Natural killer cell (primary cell): ENCODE data around the gene CSNK1G1. TPM values are rescaled to one million over a fixed set of nuclear protein-coding genes. Genes with fewer than 3 reads are reported as not detected.
A peak's percentile ranks its signal among the peaks of the same experiment; 100 is the strongest.

Experiments used
- ATAC-seq, 3 donors: fragments of 150-1000 bp in 2 of 3; fragments of 200-7000 bp in 1 of 3; cut with Tn5 transposase; 1 replicate in 1 of 3; 2 replicates in 2 of 3; pipeline ENCODE4 v1.10.0; 2021; ENCODE audit warnings: mild to moderate bottlenecking in 2 of 3, moderate library complexity in 2 of 3
- DNase-seq, 2 donors: peaks; one replicate each; pipeline versions ENCODE4 v3.0.0 to v3.0.0-alpha.2; 2013 to 2021; ENCODE audit warnings: mixed read lengths in 1 of 2
- H3K27ac ChIP-seq: one replicate; pipeline ENCODE4 v1.5.1; 2013; ENCODE audit warnings: mild to moderate bottlenecking, low read length
- H3K27me3 ChIP-seq: one replicate; pipeline ENCODE4 v1.6.1; 2013; ENCODE audit warnings: low read length; ENCODE audit not compliant: control insufficient read depth, insufficient read depth
- H3K36me3 ChIP-seq: one replicate; pipeline ENCODE4 v1.6.1; 2013; ENCODE audit warnings: low read length; ENCODE audit not compliant: control insufficient read depth, insufficient read depth
- H3K4me1 ChIP-seq: one replicate; pipeline ENCODE4 v1.6.1; 2013; ENCODE audit warnings: low read length; ENCODE audit not compliant: control insufficient read depth, insufficient read depth
- H3K4me3 ChIP-seq: one replicate; pipeline ENCODE4 v1.5.1; 2013; ENCODE audit warnings: low read length
- H3K9me3 ChIP-seq: one replicate; pipeline ENCODE4 v1.6.1; 2013; ENCODE audit warnings: low read length; ENCODE audit not compliant: control insufficient read depth, insufficient read depth
- H3K27ac Mint-ChIP-seq, 2 donors: one replicate each; pipeline ENCODE4 v1.8.0; 2022; ENCODE audit warnings: mild to moderate bottlenecking in 2 of 2, mixed read lengths in 2 of 2, moderate library complexity in 1 of 2
- H3K27me3 Mint-ChIP-seq, 2 donors: one replicate each; pipeline ENCODE4 v1.8.0; 2022; ENCODE audit warnings: low read depth in 2 of 2, mixed read lengths in 2 of 2
- H3K36me3 Mint-ChIP-seq: one replicate; pipeline ENCODE4 v1.8.0; 2022; ENCODE audit warnings: mixed read lengths
- H3K4me1 Mint-ChIP-seq, 2 donors: one replicate each; pipeline ENCODE4 v1.8.0; 2022; ENCODE audit warnings: mixed read lengths in 2 of 2
- H3K4me3 Mint-ChIP-seq: one replicate; pipeline ENCODE4 v1.8.0; 2022; ENCODE audit warnings: mild to moderate bottlenecking, moderate library complexity, mixed read lengths
- H3K9me3 Mint-ChIP-seq, 2 donors: one replicate each; pipeline ENCODE4 v1.8.0; 2022; ENCODE audit warnings: mixed read lengths in 2 of 2
- WGBS: methylation state at CpG from one replicate; pipeline ENCODE4 v1.1.7; 2013; ENCODE audit warnings: missing lambda C conversion rate; ENCODE audit not compliant: insufficient coverage; 5-methylcytosine and 5-hydroxymethylcytosine counted together
- intact Hi-C: fragments of 100-400 bp; cut with micrococcal nuclease; formaldehyde crosslinking; loops from one replicate; pipeline ENCODE4 v1.14.2; 2022
- total RNA-seq, 4 donors: library from RNA; stranded (reverse); fragments of 120-200 nt in 1 of 4; gene quantifications; one replicate each; pipeline versions ENCODE4 v1.2.3 to v1.2.4, GENCODE V29; 2013 to 2022
- TF ChIP-seq, protein P1 (sequence below): fragments of 200-600 bp; IDR thresholded peaks from one replicate; pipeline ENCODE4 v1.8.0; 2022; ENCODE audit warnings: antibody characterized with exemption

The CSNK1G1 gene
- total RNA-seq, 3 donors from 2014 or later (not counting 1 experiment from before 2014, with no cell fraction given): 26.2 to 36.8 (median 34.0) TPM

DNA sequence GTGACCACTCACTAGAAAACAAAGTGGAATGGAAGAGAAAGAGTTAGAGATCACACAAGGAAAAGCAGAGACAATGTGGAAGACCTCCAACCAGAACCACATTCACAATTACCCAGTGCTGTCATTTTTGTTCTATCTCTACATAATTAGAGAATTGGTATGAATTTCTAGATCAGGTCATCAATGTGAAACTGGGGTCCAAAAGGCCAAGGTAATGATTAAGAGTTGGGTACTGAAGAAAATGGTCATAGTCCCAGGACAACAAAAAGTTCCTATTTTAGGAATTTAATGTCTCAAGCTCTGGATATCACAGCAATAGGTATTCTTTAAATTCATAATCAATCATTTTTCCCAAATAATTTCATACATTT, 108.5 kb downstream of the CSNK1G1 start:
- ATAC-seq (no peak), DNase-seq (no peak)
- peaks cover 37 to 40% of the 10 kb centered on the region in 2 donors for H3K4me1 Mint-ChIP-seq
- no peak overlapping the region for H3K4me3 ChIP-seq
- no peaks in the 10 kb centered on the region for H3K27me3 ChIP-seq
- H3K27ac Mint-ChIP-seq: peak overlapping the region; percentile 72 to 89
- no peaks in the 10 kb centered on the region for H3K9me3 Mint-ChIP-seq
- H3K36me3 ChIP-seq: no peaks in the 10 kb centered on the region
- TF ChIP-seq, protein P1, sequence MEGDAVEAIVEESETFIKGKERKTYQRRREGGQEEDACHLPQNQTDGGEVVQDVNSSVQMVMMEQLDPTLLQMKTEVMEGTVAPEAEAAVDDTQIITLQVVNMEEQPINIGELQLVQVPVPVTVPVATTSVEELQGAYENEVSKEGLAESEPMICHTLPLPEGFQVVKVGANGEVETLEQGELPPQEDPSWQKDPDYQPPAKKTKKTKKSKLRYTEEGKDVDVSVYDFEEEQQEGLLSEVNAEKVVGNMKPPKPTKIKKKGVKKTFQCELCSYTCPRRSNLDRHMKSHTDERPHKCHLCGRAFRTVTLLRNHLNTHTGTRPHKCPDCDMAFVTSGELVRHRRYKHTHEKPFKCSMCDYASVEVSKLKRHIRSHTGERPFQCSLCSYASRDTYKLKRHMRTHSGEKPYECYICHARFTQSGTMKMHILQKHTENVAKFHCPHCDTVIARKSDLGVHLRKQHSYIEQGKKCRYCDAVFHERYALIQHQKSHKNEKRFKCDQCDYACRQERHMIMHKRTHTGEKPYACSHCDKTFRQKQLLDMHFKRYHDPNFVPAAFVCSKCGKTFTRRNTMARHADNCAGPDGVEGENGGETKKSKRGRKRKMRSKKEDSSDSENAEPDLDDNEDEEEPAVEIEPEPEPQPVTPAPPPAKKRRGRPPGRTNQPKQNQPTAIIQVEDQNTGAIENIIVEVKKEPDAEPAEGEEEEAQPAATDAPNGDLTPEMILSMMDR: no peak
- no peaks in the 10 kb centered on the region for H3K4me1 ChIP-seq
- H3K9me3 ChIP-seq: no peaks in the 10 kb centered on the region
- intact Hi-C loops: no loop called here
- no peaks in the 10 kb centered on the region for H3K27me3 Mint-ChIP-seq
- H3K27ac ChIP-seq: peak overlapping the region; percentile 38
- no peaks in the 10 kb centered on the region for H3K36me3 Mint-ChIP-seq
- no peak overlapping the region for H3K4me3 Mint-ChIP-seq

DNA sequence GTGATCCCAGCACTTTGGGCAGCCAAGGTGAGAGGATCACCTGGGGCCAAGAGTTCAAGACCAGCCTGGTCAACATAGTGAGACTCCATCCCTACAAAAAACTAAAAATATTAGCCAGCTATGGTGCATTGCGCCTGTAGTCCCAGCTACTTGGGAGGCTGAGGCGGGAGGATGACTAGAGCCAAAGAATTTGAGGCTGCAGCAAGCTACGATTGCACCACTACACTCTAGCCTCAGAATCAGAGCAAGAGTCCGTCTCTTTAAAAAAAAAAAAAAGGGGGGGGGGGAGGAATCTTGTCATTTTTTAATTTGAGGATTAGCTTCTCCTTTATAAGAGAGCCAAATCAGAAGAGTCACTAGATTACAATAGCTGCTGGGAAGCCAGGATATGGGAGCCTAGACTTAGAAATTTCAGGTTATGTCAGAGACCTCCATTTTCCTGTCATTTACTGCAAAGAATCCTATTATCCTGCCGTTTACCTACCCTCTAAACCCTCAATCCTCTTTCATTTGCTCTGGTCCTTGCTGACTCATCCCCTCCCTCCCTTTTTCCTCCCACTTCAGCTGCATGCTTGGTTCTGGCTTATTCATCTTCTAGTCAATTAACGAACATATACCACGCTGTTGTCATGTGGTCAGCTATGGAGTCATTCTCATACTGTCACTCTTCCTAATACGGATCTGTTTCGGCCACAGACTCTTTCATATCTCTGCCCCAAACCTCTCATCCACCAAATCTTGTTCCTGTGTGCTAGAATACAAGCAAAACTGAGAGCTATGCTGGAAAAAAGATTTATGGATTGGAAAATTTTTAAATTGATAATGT, 109.4 kb downstream of the CSNK1G1 start:
- peak; percentile 37 to 55 (median 46) for ATAC-seq

DNA sequence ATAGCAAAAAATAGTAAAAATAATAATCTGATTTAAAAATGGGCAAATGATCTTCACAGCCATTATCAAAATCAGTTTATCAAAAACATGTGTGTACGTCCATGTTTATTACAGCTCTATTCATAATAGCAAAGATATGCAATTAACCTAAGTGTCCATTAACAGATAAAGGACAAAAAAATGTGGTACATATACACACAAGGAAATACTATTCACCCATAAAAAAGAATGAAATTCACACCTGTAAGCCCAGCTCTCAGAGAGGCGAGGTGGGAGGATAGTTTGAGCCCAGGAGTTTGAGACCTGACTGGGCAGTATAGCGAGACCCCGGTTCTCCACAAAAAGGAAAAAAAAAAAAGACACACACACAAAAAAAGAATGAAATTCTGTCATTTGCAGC, 110.6 kb downstream of the CSNK1G1 start:
- DNase-seq (no peak), ATAC-seq (no peak)
- Mint-ChIP-seq H3K9me3 (peaks cover 2 to 5% of the 10 kb centered on the region in 2 donors), H3K27ac (peak overlapping the region in 1 of 2 donors; percentile 64), H3K4me1 (peaks cover 41 to 42% of the 10 kb centered on the region in 2 donors), H3K27me3 (no peaks in the 10 kb centered on the region), H3K36me3 (peaks cover 8% of the 10 kb centered on the region), H3K4me3 (no peak overlapping the region)
- H3K9me3 ChIP-seq: no peaks in the 10 kb centered on the region
- no peaks in the 10 kb centered on the region for H3K36me3 ChIP-seq
- intact Hi-C loops: no loop called here
- H3K4me1 ChIP-seq: no peaks in the 10 kb centered on the region
- H3K4me3 ChIP-seq: no peak overlapping the region
- H3K27me3 ChIP-seq: no peaks in the 10 kb centered on the region
- 100% methylated on average over 2 of the region's 4 CpGs for WGBS
- H3K27ac ChIP-seq: no peak overlapping the region
- TF ChIP-seq, protein P1: no peak

More for the DNA sequence above, 109.4 kb downstream of the CSNK1G1 start:
- TF ChIP-seq, protein P1: no peak
- H3K9me3 ChIP-seq: no peaks in the 10 kb centered on the region
- no peak overlapping the region for H3K4me3 ChIP-seq
- intact Hi-C loops: no loop called here
- no peaks in the 10 kb centered on the region for H3K36me3 ChIP-seq
- 66% methylated on average over 8 of the region's 9 CpGs for WGBS
- Mint-ChIP-seq H3K36me3 (peaks cover 5% of the 10 kb centered on the region), H3K4me1 (peaks cover 40% of the 10 kb centered on the region in 2 donors), H3K27ac (peak overlapping the region; percentile 72 to 89), H3K27me3 (no peaks in the 10 kb centered on the region), H3K9me3 (peaks cover 1 to 3% of the 10 kb centered on the region in 2 donors), H3K4me3 (no peak overlapping the region)
- no peaks in the 10 kb centered on the region for H3K27me3 ChIP-seq
- H3K27ac ChIP-seq: no peak overlapping the region
- no peaks in the 10 kb centered on the region for H3K4me1 ChIP-seq
- DNase-seq: peak in 1 of 2 donors; percentile 17
